ENCODE measurements around the gene TMEM131L.
"Not testable (repeated sequence)": the region's sequence is repeated elsewhere in the genome, so short reads cannot be mapped to it uniquely, and the experiment has no call there.

The TMEM131L gene

DNA sequence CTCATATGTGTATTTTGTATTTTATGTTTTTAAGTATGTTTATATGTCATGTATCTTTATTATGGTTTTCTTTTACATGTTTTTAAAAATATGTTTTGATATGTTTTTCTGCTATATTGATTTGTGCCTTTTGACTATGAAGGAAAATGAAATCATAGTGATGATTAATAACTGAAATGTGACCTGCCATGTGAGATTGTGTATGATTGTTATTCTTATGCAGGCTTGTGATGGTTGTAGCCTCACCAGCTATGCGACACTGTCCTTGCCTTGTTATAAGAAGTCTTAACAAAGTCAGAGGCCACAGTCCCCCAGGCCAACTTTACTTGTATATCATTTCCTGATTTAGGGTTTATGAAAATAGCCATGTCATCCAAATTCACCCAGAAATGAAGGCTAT, 83.2 kb downstream of the TMEM131L start:
- no peak for DNase-seq

DNA sequence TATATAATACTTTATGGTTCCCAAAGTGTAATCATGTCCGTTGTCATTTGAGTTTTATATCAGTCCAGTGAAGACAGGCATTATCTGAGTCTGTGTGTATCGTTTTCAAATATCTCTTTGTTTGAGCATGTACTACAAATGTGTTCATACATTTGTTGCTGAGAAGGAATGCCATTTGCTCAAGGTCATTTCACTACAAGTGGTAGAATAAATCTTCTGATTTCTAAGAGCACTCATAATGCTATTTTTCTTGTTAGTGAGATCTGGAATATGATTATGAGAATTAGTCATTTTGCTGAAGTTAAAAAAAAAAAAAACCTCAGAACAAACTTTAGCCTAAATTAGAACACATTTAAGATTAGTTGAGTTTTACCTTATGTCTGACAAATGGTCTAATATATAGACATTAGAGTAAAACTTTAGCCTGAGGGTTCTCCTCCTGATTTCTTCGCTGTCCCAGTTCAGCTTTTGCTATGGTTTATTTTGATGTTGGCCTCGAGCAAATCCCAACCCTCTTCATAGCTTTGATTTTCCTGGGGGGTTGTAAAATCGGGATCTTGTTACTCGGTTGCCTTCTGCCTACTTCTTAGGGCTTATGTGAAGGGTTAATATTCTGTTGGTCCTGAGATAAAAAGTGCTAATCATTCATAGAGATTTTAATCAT, 87.1 kb downstream of the TMEM131L start:
- DNase-seq = no peak

DNA sequence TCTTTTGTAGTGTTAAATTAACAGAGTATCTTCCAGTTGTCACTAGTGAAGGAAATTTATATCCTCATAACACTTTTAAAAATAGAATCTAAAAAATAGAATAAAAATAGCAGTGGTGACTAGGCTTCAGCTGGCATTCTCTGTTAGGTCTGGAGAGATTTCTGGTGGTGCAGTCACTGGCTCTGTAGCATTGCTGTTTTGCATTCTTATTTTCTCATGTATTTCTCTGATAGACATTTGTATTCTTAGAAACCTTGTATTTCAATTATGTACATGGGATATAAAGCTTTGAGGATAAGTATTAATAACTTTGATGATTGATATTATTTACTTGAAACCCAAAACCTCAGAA, 87.6 kb downstream of the TMEM131L start:
- DNase-seq = no peak

DNA sequence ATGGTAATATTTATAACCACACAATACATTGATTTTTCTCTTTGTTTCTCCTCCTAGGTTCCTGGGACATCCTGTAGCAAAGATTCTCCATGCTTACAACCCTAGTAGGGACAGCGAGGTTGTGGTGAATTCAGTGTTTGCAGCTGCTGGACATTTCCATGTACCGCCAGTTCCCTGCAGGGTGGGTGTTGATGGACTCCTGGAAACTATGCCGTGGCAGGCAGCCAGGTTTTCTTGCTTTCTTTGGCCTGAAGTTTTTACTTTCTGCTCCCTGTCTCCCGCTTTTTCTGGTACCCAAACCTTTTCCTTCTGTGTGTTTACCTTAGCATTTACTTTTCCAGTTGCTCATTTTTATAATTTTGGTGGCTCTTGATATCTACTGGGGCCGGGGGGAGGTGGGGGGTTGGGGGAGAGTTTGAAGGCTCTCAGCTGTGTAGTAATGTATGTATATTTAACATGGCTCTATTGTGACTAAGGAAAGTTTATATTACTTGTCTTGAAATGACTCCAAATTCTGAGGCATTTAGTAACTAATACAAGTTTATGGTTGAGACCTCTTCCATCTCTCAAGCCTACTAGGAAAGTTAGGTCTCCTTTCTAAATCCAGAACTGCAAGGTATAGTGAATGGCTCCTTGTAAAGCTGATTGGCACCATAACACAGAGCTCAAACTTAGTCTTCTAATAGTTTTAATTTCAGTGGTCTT, 89.7 kb downstream of the TMEM131L start:
- DNase-seq = peak in 1 of 2 experiments; percentile 1

DNA sequence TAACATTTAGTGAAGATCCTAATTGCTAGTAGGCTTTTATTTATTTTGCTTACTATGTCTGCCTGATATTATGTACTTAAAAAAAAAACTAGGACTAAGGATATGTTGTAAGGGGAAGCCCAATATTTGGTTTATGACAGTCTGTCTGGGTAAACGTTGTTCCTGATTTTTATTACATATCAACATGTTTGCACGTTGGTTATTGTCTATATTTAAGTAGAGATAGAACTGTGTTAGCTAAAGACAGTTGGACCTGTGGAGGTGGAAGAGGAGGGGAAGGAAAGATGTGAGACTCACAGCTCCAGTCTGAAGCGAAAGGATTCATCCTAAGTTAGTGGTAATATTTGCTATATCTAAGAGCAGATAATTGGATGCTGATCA, 90.3 kb downstream of the TMEM131L start:
- no peak for DNase-seq

DNA sequence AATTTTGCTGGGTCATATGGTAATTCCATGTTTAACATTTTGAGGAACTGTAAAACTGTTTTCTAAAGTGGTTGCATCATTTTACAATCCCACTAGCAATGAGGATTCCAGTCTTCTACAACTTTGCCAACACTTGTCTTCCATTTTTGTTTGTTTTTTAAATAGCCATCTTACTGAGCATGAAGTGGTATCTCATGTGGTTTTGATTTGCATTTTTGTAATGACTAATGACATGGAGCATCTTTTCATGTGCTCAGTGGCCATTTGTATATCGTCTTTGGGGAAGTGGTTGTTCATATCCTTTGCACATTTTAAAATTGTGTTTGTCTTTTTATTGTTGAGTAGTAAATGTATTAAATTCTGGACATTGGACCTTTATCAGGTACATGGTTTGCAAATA, 94.7 kb downstream of the TMEM131L start:
- DNase-seq = no peak

DNA sequence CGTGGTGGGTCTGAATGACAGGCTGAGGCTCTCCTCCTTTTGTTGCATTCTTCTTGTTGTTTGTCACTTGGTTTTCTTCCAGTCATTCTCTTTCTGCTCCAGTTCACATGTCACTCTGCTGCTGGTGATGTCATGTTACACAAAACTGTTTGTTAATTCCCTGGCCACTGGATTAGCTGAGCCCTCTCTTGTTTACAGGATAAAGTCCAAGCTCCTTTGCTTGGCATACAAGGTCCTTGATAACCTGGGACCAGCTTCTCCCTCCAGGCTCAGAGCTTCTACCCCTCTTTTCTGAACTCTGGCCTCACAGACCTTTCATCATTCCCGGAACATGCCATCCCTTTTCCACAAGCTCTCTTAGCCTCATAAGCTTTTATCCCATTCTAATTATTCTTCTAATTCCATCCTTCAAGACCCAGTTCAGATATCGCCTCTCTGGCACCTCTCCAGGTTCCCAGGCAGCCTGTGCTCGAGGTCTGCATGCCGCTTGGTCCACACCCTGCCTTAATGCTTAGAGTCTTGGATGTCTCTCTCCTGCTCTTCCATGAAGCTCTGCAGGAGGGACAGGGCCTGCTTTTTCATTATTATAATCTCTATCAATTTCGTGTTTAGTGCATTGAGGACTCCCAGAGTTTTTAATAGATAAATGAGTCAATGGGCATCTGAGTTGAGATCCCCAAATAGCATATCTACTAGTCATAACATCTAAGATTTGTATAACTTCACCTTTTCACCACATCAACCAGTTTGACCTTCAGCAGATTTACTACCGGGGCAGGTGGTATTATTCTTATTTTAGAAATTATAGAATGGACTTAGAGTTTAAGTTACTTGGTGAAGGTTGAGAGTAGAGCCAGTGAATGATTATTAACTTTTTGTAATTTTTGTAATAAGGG, 98.7 kb downstream of the TMEM131L start:
- DNase-seq = no peak

DNA sequence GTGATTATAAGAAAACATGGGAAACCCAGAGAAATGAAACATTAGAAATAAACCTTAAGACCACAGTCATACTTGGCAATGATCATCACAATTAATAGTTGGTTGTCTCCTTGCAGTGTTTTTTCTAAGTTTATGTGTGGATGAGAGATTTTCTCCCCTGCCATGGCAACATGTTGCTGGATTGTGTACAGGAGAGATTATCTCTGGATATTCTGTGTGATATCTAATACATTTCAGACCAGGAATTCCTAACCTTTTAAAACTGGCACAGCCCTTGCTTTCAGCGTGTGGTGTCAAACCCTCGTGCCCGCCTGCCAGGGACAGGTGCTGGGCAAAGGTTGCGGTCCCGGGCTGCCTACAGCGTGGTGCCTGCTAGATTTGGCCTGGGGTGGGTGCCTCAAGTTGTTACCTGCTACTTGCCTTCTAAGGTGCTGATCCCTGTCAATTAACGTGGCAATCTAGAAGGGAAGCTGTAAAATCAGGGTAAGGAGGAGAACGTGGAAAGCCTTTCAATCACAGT, 100.5 kb downstream of the TMEM131L start:
- no peak for DNase-seq

DNA sequence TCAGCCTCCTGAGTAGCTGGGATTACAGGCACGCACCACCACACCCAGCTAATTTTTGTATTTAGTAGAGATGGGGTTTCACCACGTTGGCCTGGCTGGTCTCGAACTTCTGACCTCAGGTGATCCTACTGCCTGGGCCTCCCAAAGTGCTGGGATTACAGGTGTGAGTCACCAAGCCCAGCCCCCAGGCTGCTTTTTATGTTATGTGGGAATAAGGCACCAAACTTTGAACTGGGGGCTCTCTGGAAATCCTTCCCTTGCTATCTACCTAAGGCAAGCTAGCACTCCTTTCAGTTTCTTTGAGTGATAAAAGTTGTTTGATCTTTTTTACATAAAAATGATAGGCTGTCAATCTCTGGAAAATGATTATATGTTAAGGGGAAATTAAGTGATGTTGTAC, 101.5 kb downstream of the TMEM131L start:
- not testable (repeated sequence) for DNase-seq

DNA sequence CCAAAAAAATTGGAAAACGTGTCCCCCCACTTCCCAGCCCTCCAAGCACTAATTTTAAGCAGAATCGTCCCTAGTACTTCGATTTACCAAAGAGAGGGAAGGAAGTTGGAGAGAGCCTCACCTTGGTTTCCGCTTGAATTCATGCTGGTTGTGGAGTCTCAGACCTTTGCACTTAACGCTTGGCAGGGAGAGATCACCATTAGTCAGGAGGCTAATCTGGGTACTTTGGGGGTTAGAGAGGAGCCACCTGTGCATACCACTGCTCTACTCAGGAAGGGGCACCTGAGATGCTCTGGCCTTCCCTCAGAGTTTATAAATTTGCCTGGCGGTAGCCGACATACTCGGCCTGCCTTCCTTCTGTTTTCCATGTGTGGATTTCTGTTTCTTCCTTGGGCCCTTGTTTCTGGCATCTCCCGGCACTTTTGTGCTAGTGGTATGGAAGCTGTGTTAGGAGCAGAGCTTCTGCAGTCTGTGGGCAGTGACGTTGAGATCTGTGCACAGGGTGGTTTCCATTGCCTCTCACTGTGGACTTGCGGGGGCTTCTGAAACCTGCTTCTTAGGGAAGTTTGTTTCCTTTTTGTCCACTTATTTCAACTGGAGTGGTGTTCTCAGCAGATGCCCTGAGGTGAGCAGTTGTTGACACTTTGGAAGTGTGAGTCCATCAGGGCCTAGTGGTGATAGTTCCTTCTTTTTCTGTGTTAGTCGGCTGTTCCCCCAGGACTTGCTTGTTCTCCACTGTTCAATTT, 104.2 kb downstream of the TMEM131L start:
- DNase-seq = no peak

DNA sequence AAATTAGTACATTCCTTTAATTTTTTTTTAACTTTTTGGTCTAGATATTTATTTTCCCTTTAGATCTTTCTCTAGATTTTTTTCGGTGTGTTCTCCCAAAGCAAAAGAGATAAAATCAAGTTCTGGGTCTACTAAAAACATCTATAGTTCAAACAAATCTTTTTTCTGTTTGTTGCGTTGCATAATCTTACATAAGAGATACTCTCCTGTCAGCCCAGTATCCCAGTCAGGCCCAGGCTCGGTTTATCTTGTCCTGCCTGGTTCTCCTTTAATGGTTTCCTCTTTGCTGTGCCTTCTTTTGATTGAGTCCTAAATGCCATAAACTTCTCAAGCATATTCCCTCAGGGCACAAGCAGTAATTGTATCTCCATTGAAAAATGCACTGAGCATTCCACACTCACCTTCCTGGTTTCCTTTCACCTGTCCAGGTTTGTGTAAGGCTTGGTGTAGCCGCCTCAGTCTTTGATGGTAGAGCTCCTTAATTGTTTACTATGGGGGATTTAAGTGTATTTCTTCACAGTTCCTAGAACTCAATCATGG, 104.9 kb downstream of the TMEM131L start:
- DNase-seq = no peak

DNA sequence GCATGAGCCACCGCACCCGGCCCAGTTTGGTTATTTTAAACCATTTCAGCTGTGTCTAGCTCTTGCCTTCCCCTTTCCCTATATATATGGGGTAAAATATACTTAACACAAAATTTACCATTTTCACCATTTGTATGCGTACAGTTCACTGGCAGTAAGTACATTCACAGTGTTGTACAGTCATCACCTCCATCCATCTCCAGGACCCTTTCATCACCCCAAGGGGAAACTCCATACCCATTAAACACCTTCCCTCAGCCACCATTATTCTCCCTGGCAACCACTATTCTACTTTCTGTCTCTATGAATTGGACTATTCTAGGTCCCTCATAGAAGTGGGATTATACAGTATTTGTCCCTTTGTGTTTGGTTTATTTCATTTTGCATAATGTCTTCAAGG, 106.4 kb downstream of the TMEM131L start:
- DNase-seq = no peak

DNA sequence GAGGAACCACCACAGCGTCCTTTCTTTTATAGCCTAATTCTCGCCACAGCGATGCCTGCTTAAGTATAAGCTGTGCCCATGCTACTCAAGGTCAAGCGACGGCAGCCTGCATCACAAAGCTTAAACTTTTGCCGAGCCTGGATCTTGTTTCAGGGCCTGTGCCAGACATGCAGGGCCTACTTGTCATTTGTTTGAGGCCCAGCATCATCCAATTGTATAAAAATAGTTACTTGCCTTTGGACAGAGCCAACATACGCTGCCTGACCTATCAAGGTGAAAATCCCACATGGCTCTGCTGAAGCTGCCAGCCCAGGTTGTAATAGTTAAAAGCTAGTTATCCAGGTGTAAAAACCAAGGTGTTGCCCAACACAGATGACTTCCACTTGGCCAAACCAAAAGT, 107.1 kb downstream of the TMEM131L start:
- no peak for DNase-seq

DNA sequence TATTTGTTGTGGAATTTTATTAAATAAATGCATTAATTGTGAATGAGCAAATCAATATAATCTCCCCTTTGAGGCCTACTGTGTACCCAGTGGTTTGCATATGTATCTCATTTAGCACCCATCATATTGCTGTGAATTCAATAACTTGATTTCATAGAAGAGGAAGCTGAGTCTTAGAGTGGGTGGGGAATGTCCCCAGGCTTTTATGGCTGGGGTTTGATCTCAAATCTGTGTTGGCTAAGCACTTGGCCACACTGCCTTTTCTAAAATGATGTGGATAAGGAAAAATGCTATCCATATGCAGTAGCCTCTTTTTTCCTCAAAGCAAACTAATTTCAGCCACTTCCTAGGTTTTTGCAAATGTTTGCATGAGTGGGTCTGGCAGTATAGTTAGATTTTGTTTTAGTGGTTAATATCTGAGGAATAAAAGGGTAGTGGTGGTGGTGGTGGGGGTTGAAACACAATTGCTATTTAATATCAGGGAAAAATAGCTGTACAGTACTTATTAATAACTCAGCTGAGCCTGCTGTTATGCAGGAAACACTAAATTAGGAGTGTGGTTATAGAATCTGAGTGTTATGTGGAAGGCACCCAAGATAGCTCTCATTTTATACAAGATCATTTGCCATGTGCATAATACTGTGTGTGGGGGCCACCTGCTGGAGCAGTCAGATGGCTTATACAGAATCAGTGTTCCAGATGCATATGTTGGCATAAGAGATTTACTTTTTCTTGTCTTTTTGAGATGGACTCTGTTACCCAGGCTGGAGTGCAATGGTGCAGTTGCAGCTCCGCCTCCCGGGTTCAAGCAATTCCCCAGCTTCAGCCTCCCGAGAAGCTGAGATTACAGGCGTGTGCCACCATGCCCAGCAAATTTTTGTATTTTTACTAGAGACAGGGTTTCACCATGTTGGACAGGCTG, 108.0 kb downstream of the TMEM131L start:
- DNase-seq = peak; percentile 7 to 31

DNA sequence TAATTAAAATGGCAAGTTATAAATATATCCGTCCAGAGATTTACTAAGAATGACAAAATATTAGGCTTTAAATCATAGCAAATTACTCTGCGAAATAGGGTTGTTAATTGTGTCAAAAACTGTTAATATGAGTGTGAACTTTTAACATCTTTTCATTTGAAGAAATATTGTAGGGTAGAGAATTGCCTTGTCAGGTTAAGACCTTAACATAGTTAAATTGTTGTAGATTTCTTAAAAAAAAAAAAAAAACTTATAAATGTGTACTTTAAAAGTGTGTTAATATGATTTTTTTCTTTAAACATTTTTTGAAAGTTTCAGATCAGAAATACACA, 110.2 kb downstream of the TMEM131L start:
- no peak for DNase-seq

DNA sequence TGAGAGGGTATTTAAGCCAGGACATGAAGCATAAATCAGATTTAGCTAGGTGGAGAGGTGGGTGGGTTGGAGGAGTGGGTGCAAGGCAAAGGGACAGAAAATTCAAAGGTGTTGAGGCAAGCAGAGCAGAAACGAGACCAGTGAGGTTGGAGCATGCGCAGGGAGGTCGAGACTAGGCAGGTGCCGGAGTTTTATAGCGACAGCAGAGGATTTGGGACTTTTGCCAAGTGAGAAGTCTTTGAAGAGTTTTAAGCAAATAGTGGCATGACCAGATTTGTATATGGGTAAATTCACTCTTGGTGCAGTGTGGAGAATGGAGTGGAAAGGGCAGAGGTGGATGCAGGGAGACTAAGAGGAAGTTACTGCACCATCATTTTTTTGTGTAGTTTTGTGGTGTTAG, 110.9 kb downstream of the TMEM131L start:
- DNase-seq = peak in 1 of 2 experiments; percentile 6

DNA sequence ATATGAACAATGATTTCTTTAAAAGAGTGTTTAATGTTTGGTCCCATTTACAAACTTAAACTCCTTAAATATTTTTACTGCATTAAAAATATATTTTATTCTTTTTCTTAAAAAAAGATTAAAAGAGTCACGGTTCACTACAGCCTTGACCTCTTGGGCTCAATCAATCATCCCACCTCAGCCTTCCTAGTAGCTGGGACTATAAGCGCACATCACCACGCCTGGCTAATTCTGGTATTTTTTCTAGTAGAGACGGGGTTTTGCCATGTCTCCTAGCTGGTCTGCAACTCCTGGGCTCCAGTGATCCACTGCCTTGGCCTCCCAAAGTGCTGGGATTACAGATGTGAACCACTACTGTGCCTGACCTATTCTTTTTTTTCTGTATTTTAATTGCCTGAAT, 113.2 kb downstream of the TMEM131L start:
- no peak for DNase-seq

DNA sequence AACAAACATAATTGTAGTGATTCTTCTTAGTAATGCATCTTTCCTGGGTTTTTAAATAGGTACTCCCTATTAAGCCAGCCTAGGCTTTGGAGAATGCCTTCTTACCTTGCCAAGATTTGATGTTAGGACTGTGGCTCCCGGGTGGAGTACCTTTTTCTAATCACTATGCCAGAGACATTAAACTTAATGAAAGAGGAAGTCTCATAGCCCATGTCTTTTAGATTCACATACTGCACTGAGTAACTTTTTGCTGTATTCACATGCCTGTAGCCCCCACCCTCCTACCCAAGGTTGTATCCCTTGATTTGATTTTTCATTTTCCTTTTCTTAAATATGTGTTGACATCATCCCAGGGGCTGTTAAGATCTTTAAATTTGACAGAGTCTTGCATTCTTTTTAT, 113.7 kb downstream of the TMEM131L start:
- no peak for DNase-seq

DNA sequence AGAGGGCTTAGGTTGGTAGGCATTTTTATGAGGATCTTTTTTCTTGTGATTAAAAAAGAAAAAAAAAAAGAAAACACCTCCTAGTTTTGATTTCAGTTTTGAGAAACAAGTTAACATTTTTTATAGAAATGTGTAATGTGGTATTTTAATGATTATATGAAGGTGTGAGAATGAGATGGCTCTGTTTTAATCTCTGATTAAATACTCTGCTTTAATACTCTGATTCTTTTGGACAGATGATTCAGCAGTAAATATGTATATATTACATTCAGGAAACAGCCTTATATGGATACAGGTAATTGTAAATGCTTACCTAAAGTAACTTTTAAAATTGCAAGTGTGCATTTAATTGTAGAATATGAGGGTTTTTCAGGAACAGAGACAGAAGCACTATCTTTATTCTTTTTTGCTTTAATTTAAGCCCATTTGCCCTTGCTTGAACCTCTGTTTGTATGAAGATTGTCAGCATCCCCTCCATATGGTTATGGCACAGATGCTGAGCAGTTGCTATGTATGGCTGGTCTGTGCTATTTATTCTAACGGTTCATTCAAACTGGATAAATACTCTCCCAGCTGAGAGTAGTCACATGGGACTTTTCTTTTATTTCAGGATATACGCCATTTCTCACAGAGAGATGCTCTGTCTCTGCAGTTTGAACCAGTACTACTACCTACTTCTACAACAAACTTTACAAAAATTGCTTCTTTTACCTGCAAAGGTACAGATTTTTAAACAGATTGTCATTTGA, 117.0 kb downstream of the TMEM131L start:
- no peak for DNase-seq

DNA sequence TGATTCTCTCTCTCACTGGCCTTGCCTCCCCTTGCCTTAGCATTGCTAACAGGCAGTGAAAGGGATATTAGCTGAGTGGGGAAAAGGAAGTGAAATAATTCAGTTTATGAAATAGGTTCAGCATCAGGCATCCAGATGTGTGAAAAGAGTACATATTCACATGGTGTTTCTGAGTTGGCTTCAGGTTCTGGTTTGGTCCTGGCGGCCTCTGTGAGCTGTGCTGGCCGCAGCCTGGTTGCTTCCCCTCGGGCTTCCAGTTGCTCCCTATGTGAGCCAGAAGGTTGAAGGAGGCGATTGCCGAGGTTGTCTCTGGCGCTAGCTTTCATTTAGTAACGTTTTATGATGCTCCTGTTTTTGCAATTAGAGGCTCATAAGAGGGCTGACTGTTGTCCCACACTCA, 118.9 kb downstream of the TMEM131L start:
- no peak for DNase-seq
